ENCODE data around the gene MUC12. TPM values are rescaled to one million over a fixed set of nuclear protein-coding genes. Genes with fewer than 3 reads are reported as not detected.

MUC12 gene
- total and polyA plus RNA-seq, 2 of the 4 experiments (the other 2 are of a cell fraction), result 4.0 TPM; not detected in 1

- intact Hi-C loops (cut with micrococcal nuclease) (no loop called here), dilution Hi-C loops (cut with HindIII; ENCODE audit: low sequenced_read_pairs, unreplicated experiment) (no loop called here), in situ Hi-C loops (cut with MboI; ENCODE audit: low sequenced_read_pairs) (no loop called here)
- Histone ChIP-seq H4K20me1 (ENCODE audit: insufficient read depth, low read length) (no peaks in the 10 kb centered on the region), H2BK15ac (ENCODE audit: low read depth, low read length) (no peak overlapping the region), H3K79me1 (ENCODE audit: low read depth in 1 of 2, low read length in 2 of 2) (no peaks in the 10 kb centered on the region), H3K27ac (ENCODE audit: insufficient read depth, low read length) (no peak overlapping the region), H3K4me1 (ENCODE audit: control insufficient read depth, insufficient read depth, low read length) (no peaks in the 10 kb centered on the region), H2AFZ (replicated peaks; ENCODE audit: low read length, poor library complexity) (no peak overlapping the region), H4K5ac (ENCODE audit: low read depth, low read length) (no peak overlapping the region), H3K4me2 (ENCODE audit: low read depth, low read length) (no peak overlapping the region), H4K8ac (ENCODE audit: low read depth in 2 of 2, low read length in 2 of 2) (no peak overlapping the region), H3K27me3 (ENCODE audit: control insufficient read depth, insufficient read depth, low read length) (peaks cover 6% of the 10 kb centered on the region), H3K14ac (replicated peaks; ENCODE audit: low read depth, low read length) (no peak overlapping the region), H2AK9ac (replicated peaks; ENCODE audit: low read depth, low read length, poor library complexity) (no peak overlapping the region), H3K36me3 (ENCODE audit: control insufficient read depth, insufficient read depth, low read length) (no peaks in the 10 kb centered on the region), H2BK120ac (ENCODE audit: low read depth, low read length) (no peak overlapping the region), H3K56ac (ENCODE audit: extremely low read depth, insufficient read depth, low read length) (no peak overlapping the region), H3K9ac (ENCODE audit: low read depth, low read length) (no peak overlapping the region), H3K18ac (ENCODE audit: low read depth, low read length) (no peak overlapping the region), H2BK20ac (ENCODE audit: low read depth, low read length) (no peak overlapping the region), H3K4me3 (ENCODE audit: insufficient read depth, low read depth, low read length) (no peak overlapping the region), H3K23ac (ENCODE audit: low read depth, low read length) (no peak overlapping the region), H3K9me3 (ENCODE audit: control insufficient read depth, insufficient read depth, low read length) (peaks cover 8% of the 10 kb centered on the region), H3K4ac (ENCODE audit: low read depth, low read length) (no peak overlapping the region), H4K91ac (ENCODE audit: insufficient read depth, low read depth, low read length) (no peak overlapping the region), H3K9me1 (ENCODE audit: insufficient read depth, low read length) (no peaks in the 10 kb centered on the region), H2AK5ac (ENCODE audit: low read depth, low read length) (no peak overlapping the region), H2BK5ac (ENCODE audit: low read depth, low read length, poor library complexity, severe bottlenecking) (no peak overlapping the region)
- no TSS peak for BruUV-seq (replicated peaks)
- ChIA-PET POLR2A (ENCODE audit: unreplicated experiment) (interaction anchor here (0.5 kb wide), 1 partner anchor 519 kb away, joined by 7 read pairs; no protein-coding TSS in a partner anchor), CTCF (no interaction called here)
- ATAC-seq (ENCODE audit: low read depth) (no peak), DNase-seq (no peak)
- TF ChIP-seq POLR2A (IDR thresholded peaks at IDR 0.05; ENCODE audit: low read depth, low read length) (no peak), NFE2L2 (IDR thresholded peaks at IDR 0.05; ENCODE audit: low read depth, low read length) (no peak)
- WGBS, 2 experiments (ENCODE audit: extremely low coverage in 2 of 2, insufficient read length in 1 of 2), result no CpG with 5 or more reads among the region's 4 CpGs
Measured at GRCh38 chr7:100978300-100978699, 8.9 kb downstream of the MUC12 start.

Measured in IMR-90 (cell line).